NCI-H2227 treated with DMSO at 0.1 percent for 48 hours (cell line): ENCODE measurements around the gene RNPS1.

Experiments
- DNase-seq: peaks from one replicate; lab custom pipeline; 2025; lab: John Stamatoyannopoulos, UW

RNPS1 gene

DNA sequence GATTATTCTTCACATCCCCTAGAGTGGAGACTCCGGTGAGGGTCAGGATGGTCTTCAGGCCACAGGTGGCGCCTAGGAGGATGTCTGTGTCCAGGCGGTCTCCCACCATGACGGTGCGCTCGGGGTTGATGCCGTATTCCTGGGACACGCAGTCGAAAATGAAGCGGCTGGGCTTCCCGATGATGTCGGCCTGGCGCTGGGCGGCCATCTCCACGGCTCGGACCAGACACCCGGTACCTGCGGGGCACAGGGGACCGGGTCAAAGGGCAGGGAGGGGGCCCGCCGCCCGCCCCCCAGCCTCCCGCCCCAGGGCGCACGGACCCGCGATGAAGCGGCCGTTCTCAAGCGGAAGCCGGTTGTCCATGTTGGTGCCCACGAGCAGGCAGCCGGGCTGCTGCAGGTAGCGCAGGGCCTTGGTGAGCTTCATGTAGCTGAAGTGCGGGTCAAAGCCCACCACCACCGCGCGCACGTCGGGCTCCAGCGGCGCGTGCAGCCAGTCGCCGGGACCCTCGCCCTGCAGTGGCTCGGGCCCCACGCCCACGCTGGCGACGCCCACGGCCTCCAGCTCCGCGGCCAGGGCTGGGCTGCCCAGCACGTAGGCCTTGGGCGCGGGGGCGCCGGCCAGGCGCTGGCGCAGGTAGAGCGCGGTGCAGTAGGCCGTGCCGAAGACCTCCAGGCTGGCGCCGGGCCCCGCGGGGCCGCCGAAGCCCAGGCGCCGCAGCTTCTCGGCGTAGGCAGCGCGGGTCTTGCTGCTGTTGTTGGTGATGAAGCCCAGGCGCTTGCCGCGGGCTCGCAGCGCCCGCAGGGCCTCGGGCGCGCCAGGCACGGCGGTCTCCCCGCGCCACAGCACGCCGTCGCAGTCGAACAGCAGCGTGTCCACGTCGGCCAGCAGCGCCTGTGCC is 53.9 kb downstream of the RNPS1 start:
- DNase-seq = no peak

GRCh38 chr16:2212362-2213324 is 55.3 kb downstream of the RNPS1 start:
- no peak for DNase-seq

DNA sequence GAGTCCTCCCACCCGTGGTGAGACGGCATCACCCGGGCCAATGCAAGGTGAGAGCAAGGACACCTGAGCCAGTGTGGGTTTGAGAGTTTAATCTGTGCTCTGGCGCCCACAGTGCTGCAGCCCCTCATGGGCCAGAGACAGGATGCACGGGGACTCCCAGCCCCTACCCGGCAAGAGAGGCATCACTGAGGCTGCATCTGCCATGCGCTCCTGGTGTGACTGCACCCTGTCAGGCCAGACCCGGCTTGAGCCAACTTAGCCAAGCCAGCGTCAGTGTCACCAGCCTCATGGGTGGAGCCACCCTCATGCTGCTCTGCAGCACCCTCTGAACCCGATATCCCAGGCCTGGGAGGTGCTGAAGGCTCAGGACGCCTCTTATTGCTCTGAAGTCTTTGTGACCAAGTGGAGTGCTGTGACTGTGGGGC is 56.0 kb downstream of the RNPS1 start:
- no peak for DNase-seq

DNA sequence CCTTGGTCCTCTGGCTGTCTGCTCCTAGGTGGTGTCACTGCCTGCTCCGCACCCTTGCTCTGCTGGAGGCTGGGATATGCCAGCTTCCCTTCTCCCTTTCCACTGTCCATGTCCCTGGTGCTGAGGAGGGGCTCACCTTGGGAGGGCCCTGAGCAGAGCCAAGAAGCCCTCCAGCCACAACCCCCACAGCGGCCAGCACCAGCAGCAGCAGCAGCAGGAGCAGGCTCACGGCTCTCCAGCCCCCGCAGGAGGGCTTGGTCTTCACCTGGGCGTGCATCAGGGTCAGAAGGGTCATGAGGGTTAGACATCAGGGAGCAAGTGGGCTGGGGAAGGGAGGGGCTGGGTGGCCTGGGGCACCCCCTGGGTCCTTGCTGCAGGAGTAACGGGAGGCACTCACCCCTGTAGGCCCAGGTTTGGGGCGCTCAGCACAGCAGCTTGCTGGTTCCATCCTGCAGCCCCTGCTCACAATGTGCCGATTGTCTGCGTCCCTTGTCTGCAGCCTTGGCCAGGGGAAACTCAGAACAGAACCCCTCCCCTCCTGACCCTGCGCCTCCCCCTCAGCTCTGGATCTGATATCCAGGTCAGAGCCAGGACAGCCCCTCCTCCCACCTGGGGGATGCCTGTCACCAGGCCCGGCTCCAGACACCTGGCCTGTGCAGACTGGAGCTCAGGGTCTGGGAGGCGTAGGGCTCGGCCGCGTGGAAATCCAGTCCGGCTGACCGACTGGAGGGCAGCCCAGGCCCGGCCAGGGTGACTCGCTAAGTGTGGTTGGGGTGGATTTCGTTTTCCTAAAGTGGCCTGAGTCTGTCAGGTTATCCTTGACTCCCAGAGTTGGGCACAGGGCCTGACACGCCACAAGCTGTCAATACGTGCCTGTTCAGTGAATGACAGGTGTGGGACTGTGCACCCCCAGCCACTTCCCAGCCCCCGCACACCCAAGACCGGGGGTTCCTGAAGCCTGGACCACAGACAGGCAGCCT is 57.2 kb downstream of the RNPS1 start, which contains the start of gene BRICD5:
BRICD5 (minus strand) TSS at position 478 of the 980 bp plus-strand sequence; CDS start at position 448, 30 bp downstream.
- DNase-seq = no peak

DNA sequence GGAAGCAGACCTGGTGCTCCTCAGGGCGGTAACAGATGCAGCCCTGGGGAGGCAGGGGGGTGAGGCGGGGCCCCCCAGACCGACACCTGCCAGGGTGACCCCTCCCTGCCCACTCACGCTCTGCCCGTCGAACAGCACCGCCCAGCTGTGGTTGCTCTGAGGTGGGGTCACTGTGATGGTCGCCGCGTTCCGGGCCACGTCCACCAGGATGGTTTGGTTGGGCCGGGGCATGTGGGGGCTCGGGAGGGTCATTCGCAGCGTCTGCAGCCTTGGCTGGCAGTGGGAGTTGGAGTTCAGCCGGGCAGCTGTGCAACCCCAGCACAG is 58.0 kb downstream of the RNPS1 start:
- DNase-seq = no peak

GRCh38 chr16:2209258-2210008 is 58.5 kb downstream of the RNPS1 start:
- DNase-seq = no peak

DNA sequence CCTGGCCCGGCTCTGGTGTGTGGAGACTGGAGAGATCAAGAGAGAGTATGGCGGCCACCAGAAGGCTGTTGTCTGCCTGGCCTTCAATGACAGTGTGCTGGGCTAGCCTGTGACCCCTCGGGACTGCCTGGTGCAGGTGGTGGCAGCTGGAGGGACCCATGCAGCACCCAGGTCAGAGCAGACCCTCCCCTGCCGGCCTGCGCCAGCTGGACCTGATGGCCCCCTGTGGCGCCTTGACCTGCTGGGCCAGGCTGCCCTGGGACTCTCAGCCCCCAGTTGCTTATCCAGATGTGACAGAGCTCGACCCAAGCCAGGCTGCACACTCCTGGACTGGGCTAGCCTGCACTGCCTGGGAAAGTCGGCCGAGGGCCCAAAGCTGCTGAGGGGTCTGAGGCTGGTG is 59.2 kb downstream of the RNPS1 start:
- no peak for DNase-seq

GRCh38 chr16:2208308-2208707 is 59.6 kb downstream of the RNPS1 start:
- no peak for DNase-seq

DNA sequence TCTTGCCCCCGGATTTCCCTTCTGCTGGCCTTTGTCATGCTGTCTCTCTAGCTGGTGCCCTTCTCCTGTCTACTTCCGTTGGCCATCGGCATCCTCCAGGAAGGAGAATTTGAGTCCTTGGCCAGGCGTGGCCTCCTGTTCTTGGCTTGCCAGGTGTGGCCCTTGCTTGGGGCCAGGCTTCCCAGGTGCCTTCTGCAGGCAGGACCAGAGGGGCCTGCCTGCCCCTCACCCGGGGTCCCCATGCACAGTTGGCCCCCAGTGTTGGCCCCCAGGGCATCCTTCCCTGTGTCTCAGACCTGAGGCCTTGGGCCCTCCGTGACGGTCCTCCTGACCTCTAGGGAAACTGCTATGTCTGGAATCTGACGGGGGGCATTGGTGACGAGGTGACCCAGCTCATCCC is 60.1 kb downstream of the RNPS1 start:
- no peak for DNase-seq

DNA sequence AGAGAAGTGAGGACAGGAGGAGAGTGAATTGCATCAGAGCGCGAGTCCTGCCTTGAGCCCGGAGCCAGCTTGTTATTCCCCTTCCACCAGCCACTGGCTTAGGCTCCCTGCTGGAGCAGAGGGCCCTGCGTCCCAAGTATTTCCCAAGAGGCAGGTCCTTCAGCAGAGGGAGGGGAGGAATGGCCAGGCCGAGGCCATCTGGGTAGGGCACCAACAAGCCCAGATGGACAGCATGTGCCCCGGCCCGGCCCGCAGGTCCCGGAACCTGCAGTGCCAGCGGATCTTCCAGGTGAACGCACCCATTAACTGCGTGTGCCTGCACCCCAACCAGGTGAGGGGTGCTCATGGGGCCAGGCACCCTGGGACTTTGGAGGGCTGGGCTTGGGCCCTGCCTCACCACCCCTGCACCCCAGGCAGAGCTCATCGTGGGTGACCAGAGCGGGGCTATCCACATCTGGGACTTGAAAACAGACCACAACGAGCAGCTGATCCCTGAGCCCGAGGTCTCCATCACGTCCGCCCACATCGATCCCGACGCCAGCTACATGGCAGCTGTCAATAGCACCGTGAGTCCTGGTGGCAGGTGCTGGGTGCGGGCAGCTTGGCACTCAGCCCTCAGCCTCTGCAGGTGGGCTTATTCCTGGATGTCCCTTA is 61.0 kb downstream of the RNPS1 start:
- DNase-seq = no peak

GRCh38 chr16:2206420-2206779 is 61.5 kb downstream of the RNPS1 start:
- DNase-seq = no peak

DNA sequence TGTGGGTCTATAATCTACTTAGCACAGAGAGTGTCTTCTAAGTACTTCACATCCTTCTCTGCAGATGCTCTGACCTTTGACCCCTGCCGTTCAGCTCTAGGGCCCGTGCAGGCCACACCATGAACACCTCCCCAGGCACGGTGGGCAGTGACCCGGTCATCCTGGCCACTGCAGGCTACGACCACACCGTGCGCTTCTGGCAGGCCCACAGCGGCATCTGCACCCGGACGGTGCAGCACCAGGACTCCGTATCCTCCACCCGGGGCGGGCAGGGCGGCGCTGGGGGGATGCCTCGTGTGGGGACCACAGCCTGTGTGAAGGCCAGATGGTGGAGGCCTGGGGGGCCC is 62.0 kb downstream of the RNPS1 start:
- DNase-seq = no peak

DNA sequence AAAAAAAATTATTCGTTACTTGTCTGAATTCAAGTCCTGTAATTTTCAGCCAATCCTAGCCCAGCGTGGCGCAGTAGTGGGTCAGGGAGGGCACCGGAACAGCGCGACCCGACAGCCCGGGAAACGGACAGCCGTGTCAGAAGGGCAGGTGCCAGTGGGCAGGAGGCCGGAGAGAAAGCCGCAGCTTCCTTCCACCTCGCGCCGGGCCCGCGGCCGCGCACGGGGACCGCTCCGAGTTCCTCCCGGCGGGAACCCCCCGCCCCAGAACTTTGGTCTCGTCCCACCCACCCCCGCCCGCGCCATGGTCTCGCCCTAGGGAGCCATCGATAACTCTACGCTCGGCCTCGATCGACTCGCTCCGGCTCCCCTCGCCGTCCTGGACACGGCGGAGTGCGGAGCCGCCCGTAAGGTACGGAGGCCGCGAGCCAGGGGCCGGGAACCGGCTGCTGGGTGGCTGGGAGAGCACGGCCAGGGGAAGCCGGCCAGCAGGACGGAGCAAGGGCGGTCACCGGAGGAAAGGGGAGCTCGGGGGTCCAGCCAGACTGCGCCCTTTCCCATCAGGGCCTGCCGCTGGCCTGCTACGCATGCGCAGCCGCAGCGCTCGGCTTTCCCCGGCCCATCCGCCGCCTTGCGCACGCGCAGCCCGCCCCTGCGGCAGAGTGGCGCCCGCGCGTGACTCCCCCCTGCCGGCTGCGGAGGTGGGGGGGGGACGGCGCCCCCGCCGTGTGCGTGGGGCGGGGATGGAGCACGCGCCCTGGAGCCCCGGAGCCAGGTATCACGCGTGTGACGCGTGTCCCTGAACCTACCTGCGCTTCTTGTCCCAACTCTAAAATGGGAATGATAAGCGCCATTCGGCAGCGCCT is 62.6 kb downstream of the RNPS1 start, which contains the start of gene MLST8:
MLST8 (plus strand) TSS at position 351 of the 863 bp plus-strand sequence. CDS start 632 bp downstream, outside the sequence.
- peak; percentile 87 for DNase-seq

- DNase-seq = no peak
Measured at GRCh38 chr16:2204416-2205103, 63.4 kb downstream of the RNPS1 start.
